Testis (tissue), 3 donors: ENCODE data around the gene TECTB. TPM values are rescaled to one million over a fixed set of nuclear protein-coding genes. Genes with fewer than 3 reads are reported as not detected.

Experiments used
- DNase-seq: peaks from one replicate; pipeline ENCODE4 v3.0.0-alpha.2; 2019
- H3K27ac ChIP-seq, 2 donors: fragments of 200-600 bp; sonication (generic); one replicate each; pipeline ENCODE4 v1.5.1; 2019
- H3K27me3 ChIP-seq: fragments of 200-600 bp; sonication (generic); one replicate; pipeline ENCODE4 v1.5.1; 2019
- H3K36me3 ChIP-seq: fragments of 200-600 bp; sonication (generic); one replicate; pipeline ENCODE4 v1.5.1; 2017; ENCODE audit warnings: low read depth; ENCODE audit errors: missing control alignments
- H3K4me1 ChIP-seq: fragments of 200-600 bp; sonication (generic); one replicate; pipeline ENCODE4 v1.5.1; 2019
- H3K4me3 ChIP-seq, 2 donors: fragments of 200-600 bp; sonication (generic); one replicate each; pipeline ENCODE4 v1.5.1; 2017 to 2019
- H3K9me3 ChIP-seq: fragments of 200-600 bp; sonication (generic); one replicate; pipeline ENCODE4 v1.5.1; 2017
- CTCF ChIP-seq, 3 experiments: fragments of 450-650 bp in 2 of 3; fragments of 200-600 bp in 1 of 3; sonication (generic) in 1 of 3; IDR thresholded peaks; one replicate each; pipeline ENCODE4 v1.5.1; 2016 to 2019; ENCODE audit warnings: antibody characterized with exemption in 3 of 3, mild to moderate bottlenecking in 2 of 3, moderate library complexity in 1 of 3
- POLR2A ChIP-seq: fragments of 450-650 bp; IDR thresholded peaks from one replicate; pipeline ENCODE4 v1.6.1; 2017; ENCODE audit warnings: antibody characterized with exemption, mild to moderate bottlenecking, moderate library complexity
- WGBS, 2 donors: methylation state at CpG; one replicate each; pipeline ENCODE4 v1.1.5; 2018; 5-methylcytosine and 5-hydroxymethylcytosine counted together
- intact Hi-C: fragments of 100-400 bp; cut with DNase I; formaldehyde crosslinking; loops from one replicate; pipeline ENCODE4 v1.15.1; 2023; ENCODE audit warnings: low total_unique reads
- polyA plus RNA-seq: library from polyadenylated mRNA; stranded (reverse); fragments of 350-450 nt; fragmentation: Illumina TruSeq; extraction: RNeasy Lipid Tissue Mini Kit (QIAGEN cat#74804); gene quantifications from one replicate; pipeline ENCODE4 v1.2.3, GENCODE V29; 2014; ENCODE audit warnings: low read depth, low replicate concordance; ENCODE audit not compliant: insufficient read depth
- total RNA-seq, 2 donors: library from RNA; depleted of rRNA; stranded (reverse); fragments of >200 nt; gene quantifications; one replicate each; pipeline ENCODE4 v1.2.3, GENCODE V29; 2016

TECTB gene
- total and polyA plus RNA-seq, 3 donors from 2014 or later = 0.06 to 0.17 TPM; not detected in 1

- H3K9me3 ChIP-seq = no peaks in the 10 kb centered on the region
- intact Hi-C loops = no loop called here
- whole genome bisulfite sequencing, 2 donors = 83 to 93% methylated on average over 6 of the region's 6 CpGs
- no peaks in the 10 kb centered on the region for H3K27me3 ChIP-seq
- H3K4me3 ChIP-seq = no peak overlapping the region
- no peaks in the 10 kb centered on the region for H3K4me1 ChIP-seq
- TF ChIP-seq CTCF (IDR thresholded peaks at IDR 0.05) (no peak), POLR2A (no peak)
- no peaks in the 10 kb centered on the region for H3K36me3 ChIP-seq
- no peak overlapping the region for H3K27ac ChIP-seq
- no peak for DNase-seq
Observed at GRCh38 chr10:112344261-112344660, 61.1 kb downstream of the TECTB start.

GRCh38 chr10:112345202-112345601 is 62.0 kb downstream of the TECTB start:
- Histone ChIP-seq H3K27ac (no peak overlapping the region), H3K4me1 (no peaks in the 10 kb centered on the region), H3K4me3 (no peak overlapping the region), H3K9me3 (no peaks in the 10 kb centered on the region), H3K36me3 (no peaks in the 10 kb centered on the region), H3K27me3 (no peaks in the 10 kb centered on the region)
- intact Hi-C loops = no loop called here
- 58 to 75% methylated on average over 3 of the region's 3 CpGs for WGBS, 2 donors
- TF ChIP-seq POLR2A = no peak
- TF ChIP-seq CTCF (IDR thresholded peaks at IDR 0.05) = no peak
- no peak for DNase-seq

- H3K4me3 ChIP-seq = no peak overlapping the region
- WGBS, 2 donors = 93 to 94% methylated on average over 8 to 9 of the region's 9 CpGs
- intact Hi-C loops = no loop called here
Observed at GRCh38 chr10:112345743-112346142, 62.5 kb downstream of the TECTB start.

GRCh38 chr10:112346774-112347173 is 63.6 kb downstream of the TECTB start:
- WGBS, 2 donors = 85 to 98% methylated on average over 5 of the region's 5 CpGs
- H3K4me1 ChIP-seq = no peaks in the 10 kb centered on the region

More at GRCh38 chr10:112345743-112346142, 62.5 kb downstream of the TECTB start:
- H3K9me3 ChIP-seq = no peaks in the 10 kb centered on the region
- TF ChIP-seq CTCF (IDR thresholded peaks at IDR 0.05) = no peak
- no peak for TF ChIP-seq POLR2A
- H3K27ac ChIP-seq = no peak overlapping the region
- no peaks in the 10 kb centered on the region for H3K36me3 ChIP-seq
- H3K27me3 ChIP-seq = no peaks in the 10 kb centered on the region
- H3K4me1 ChIP-seq = no peaks in the 10 kb centered on the region
- DNase-seq = no peak

More at GRCh38 chr10:112346774-112347173, 63.6 kb downstream of the TECTB start:
- no peaks in the 10 kb centered on the region for H3K36me3 ChIP-seq
- no peak overlapping the region for H3K27ac ChIP-seq
- no peak for TF ChIP-seq POLR2A
- TF ChIP-seq CTCF (IDR thresholded peaks at IDR 0.05) = no peak
- DNase-seq = no peak
- H3K4me3 ChIP-seq = no peak overlapping the region
- no peaks in the 10 kb centered on the region for H3K27me3 ChIP-seq
- no peaks in the 10 kb centered on the region for H3K9me3 ChIP-seq
- intact Hi-C loops = no loop called here
